ENCODE data around the gene LAMC3. TPM values are rescaled to one million over a fixed set of nuclear protein-coding genes. Genes with fewer than 3 reads are reported as not detected.

The LAMC3 gene
- total and polyA plus RNA-seq, 3 donors from 2014 or later, result 35.9 to 136 (median 86.3) TPM

GRCh38 chr9:131043646-131044045, 34.7 kb downstream of the LAMC3 start:
- H3K27me3 ChIP-seq, result no peaks in the 10 kb centered on the region
- TF ChIP-seq, protein P1, sequence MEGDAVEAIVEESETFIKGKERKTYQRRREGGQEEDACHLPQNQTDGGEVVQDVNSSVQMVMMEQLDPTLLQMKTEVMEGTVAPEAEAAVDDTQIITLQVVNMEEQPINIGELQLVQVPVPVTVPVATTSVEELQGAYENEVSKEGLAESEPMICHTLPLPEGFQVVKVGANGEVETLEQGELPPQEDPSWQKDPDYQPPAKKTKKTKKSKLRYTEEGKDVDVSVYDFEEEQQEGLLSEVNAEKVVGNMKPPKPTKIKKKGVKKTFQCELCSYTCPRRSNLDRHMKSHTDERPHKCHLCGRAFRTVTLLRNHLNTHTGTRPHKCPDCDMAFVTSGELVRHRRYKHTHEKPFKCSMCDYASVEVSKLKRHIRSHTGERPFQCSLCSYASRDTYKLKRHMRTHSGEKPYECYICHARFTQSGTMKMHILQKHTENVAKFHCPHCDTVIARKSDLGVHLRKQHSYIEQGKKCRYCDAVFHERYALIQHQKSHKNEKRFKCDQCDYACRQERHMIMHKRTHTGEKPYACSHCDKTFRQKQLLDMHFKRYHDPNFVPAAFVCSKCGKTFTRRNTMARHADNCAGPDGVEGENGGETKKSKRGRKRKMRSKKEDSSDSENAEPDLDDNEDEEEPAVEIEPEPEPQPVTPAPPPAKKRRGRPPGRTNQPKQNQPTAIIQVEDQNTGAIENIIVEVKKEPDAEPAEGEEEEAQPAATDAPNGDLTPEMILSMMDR (IDR thresholded peaks at IDR 0.05), result no peak
- TF ChIP-seq POLR2A (IDR thresholded peaks at IDR 0.05), result no peak
- H3K4me3 ChIP-seq, result no peak overlapping the region
- no peaks in the 10 kb centered on the region for H3K4me1 ChIP-seq
- intact Hi-C loops (cut with DNase I; ENCODE audit: low total_unique reads), result loop anchor here (10.0 kb wide), 1 partner anchor 339 kb away; no protein-coding TSS in a partner anchor
- H3K9me3 ChIP-seq, result no peaks in the 10 kb centered on the region
- no peaks in the 10 kb centered on the region for H3K36me3 ChIP-seq (ENCODE audit: low read depth, missing control alignments)
- WGBS, 2 donors, result 76% methylated on average over 6 of the region's 6 CpGs
- H3K27ac ChIP-seq, result no peak overlapping the region
- no peak for DNase-seq

GRCh38 chr9:131045300-131046092, 36.5 kb downstream of the LAMC3 start:
- DNase-seq, result peak; percentile 41
- H3K4me1 ChIP-seq, result no peaks in the 10 kb centered on the region
- 53 to 66% methylated on average over 7 to 16 of the region's 16 CpGs for WGBS, 2 donors
- H3K36me3 ChIP-seq (ENCODE audit: low read depth, missing control alignments), result no peaks in the 10 kb centered on the region
- H3K27ac ChIP-seq, result peak overlapping the region in 1 of 2 donors; percentile 41
- H3K9me3 ChIP-seq, result no peaks in the 10 kb centered on the region
- H3K4me3 ChIP-seq, result no peak overlapping the region
- intact Hi-C loops (cut with DNase I; ENCODE audit: low total_unique reads), result loop anchor here (5.0 to 10.0 kb wide), 2 partner anchors 33 to 341 kb away; no protein-coding TSS in a partner anchor
- TF ChIP-seq, protein P1 (IDR thresholded peaks at IDR 0.05), result no peak
- no peak for TF ChIP-seq POLR2A (IDR thresholded peaks at IDR 0.05)
- H3K27me3 ChIP-seq, result no peaks in the 10 kb centered on the region

DNA sequence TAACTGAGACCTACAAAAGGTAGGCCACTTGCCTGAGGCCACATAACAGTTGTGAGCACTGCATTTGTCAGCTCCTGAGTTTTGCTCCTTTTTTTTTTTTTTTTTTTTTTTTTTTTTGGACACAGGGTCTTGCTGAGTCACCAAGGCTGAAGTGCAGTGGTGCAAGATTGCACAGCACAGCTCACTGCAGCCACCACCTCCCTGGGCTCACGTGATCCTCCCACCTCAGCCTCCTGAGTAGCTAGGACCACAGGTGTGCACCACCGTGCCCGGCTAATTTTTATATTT, 37.1 kb downstream of the LAMC3 start:
- H3K9me3 ChIP-seq, result no peaks in the 10 kb centered on the region
- H3K27ac ChIP-seq, result peak overlapping the region in 1 of 2 donors; percentile 41
- H3K36me3 ChIP-seq (ENCODE audit: low read depth, missing control alignments), result no peaks in the 10 kb centered on the region
- H3K27me3 ChIP-seq, result no peaks in the 10 kb centered on the region
- 62 to 68% methylated on average over 3 of the region's 3 CpGs for WGBS, 2 donors
- DNase-seq, result no peak
- H3K4me1 ChIP-seq, result no peaks in the 10 kb centered on the region
- TF ChIP-seq, protein P1 (IDR thresholded peaks at IDR 0.05), result no peak
- no peak for TF ChIP-seq POLR2A (IDR thresholded peaks at IDR 0.05)
- H3K4me3 ChIP-seq, result no peak overlapping the region
- intact Hi-C loops (cut with DNase I; ENCODE audit: low total_unique reads), result loop anchor here (5.0 to 10.0 kb wide), 2 partner anchors 34 to 341 kb away; no protein-coding TSS in a partner anchor

DNA sequence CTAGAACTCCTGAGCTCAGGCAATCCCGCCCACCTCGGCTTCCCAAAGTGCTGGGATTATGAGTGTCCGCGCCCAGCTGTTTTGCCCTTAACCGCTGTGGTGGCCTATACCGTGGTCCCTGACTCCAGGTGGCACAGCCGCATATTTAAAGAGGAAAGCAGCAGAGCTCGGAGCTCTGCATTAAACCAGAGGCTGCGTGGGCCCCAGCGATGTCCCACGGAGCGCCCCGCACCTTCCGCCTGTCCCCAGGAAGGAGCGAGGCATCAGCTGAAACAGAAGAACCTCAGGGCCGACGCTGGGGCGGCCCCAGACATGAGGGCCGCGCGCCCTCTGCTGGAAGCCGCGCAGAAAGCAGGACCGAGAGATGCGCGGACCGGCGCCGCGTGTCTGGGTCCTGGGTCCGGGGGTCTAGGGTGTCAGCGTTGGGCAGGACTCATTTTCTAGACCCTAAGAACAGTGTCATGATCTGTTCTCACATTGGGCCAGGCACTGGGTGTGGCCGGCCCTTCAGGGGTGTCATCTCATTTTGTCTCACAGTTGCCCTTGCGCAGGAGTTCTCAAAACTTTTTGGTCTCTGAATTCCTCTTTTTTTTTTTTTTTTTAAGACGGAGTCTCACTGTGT, 37.7 kb downstream of the LAMC3 start:
- H3K27ac ChIP-seq, result no peak overlapping the region
- no peak overlapping the region for H3K4me3 ChIP-seq
- TF ChIP-seq POLR2A (IDR thresholded peaks at IDR 0.05), result no peak
- TF ChIP-seq, protein P1 (IDR thresholded peaks at IDR 0.05), result peak; percentile 88 to 94 (median 89)
- no peaks in the 10 kb centered on the region for H3K9me3 ChIP-seq
- H3K4me1 ChIP-seq, result no peaks in the 10 kb centered on the region
- DNase-seq, result peak; percentile 88
- H3K36me3 ChIP-seq (ENCODE audit: low read depth, missing control alignments), result no peaks in the 10 kb centered on the region
- 13 to 18% methylated on average over 21 to 29 of the region's 35 CpGs for WGBS, 2 donors
- H3K27me3 ChIP-seq, result no peaks in the 10 kb centered on the region
- intact Hi-C loops (cut with DNase I; ENCODE audit: low total_unique reads), result loop anchor here (5.0 to 10.0 kb wide), 2 partner anchors 34 to 342 kb away; no protein-coding TSS in a partner anchor

Data from testis (tissue), 3 donors.